H1 (cell line): ENCODE results near the gene STARD13. TPM values are rescaled to one million over a fixed set of nuclear protein-coding genes. Genes with fewer than 3 reads are reported as not detected.

Experiments
- CTCF ChIA-PET: fragments of 300-600 bp; sonication (Branson Sonifier 250); formaldehyde crosslinking; loops from one replicate; lab custom pipeline; 2021; ENCODE audit not compliant: partially characterized antibody; lab: Charles Lee
- POLR2A ChIA-PET: fragments of 300-600 bp; sonication (Branson Sonifier 250); formaldehyde crosslinking; loops from one replicate; lab custom pipeline; 2021; ENCODE audit warnings: inconsistent platforms; ENCODE audit not compliant: partially characterized antibody; lab: Charles Lee
- DNase-seq, 2 experiments: peaks; one replicate each; pipeline versions ENCODE4 v3.0.0 to v3.0.0-alpha.2; 2010 to 2022; ENCODE audit warnings: low spot score in 2 of 2, low read depth in 1 of 2, mixed read lengths in 1 of 2
- FAIRE-seq: peaks from 2 replicates; lab custom pipeline; 2011; peaks lifted over from hg19 to GRCh38; lab: Jason Lieb, UNC
- H2AFZ ChIP-seq: 2 replicates; pipeline ENCODE4 v1.8.1; 2012; ENCODE audit warnings: low read length, inconsistent platforms
- H2AK5ac ChIP-seq: 2 replicates; pipeline ENCODE4 v1.6.1; 2013; ENCODE audit warnings: low read depth, low read length
- H2BK120ac ChIP-seq: replicated peaks from 2 replicates; pipeline ENCODE3; 2013; ENCODE audit warnings: low read depth, low read length, inconsistent platforms
- H2BK12ac ChIP-seq: 2 replicates; pipeline ENCODE4 v1.6.1; 2013; ENCODE audit warnings: low read depth, low read length
- H2BK15ac ChIP-seq: 2 replicates; pipeline ENCODE4 v1.6.1; 2013; ENCODE audit warnings: low read length
- H2BK20ac ChIP-seq: 2 replicates; pipeline ENCODE4 v1.6.1; 2013; ENCODE audit warnings: low read length
- H2BK5ac ChIP-seq: 2 replicates; pipeline ENCODE4 v1.6.1; 2013; ENCODE audit warnings: low read depth, low read length
- H3K14ac ChIP-seq: 2 replicates; pipeline ENCODE4 v1.6.1; 2013; ENCODE audit warnings: inconsistent platforms; ENCODE audit not compliant: insufficient read length
- H3K18ac ChIP-seq: 2 replicates; pipeline ENCODE4 v1.6.1; 2013; ENCODE audit warnings: low read length; ENCODE audit errors: extremely low read depth
- H3K23ac ChIP-seq: 2 replicates; pipeline ENCODE4 v1.6.1; 2013; ENCODE audit warnings: inconsistent platforms; ENCODE audit not compliant: insufficient read length
- H3K23me2 ChIP-seq: 2 replicates; pipeline ENCODE4 v1.6.1; 2013; ENCODE audit warnings: low read depth, low read length
- H3K27ac ChIP-seq: 2 replicates; pipeline ENCODE4 v1.6.1; 2011; ENCODE audit warnings: low read depth, low read length, inconsistent platforms
- H3K27me3 ChIP-seq, 4 experiments: replicated peaks in 1 of 4; 1 replicate in 1 of 4; 2 replicates in 3 of 4; pipeline versions ENCODE4 v1.6.1 to v1.8.1; 2011 to 2013; ENCODE audit warnings: low read length in 3 of 4, mild to moderate bottlenecking in 3 of 4, inconsistent platforms in 2 of 4, mixed read lengths in 2 of 4, moderate library complexity in 1 of 4; ENCODE audit not compliant: control insufficient read depth in 3 of 4, insufficient read depth in 3 of 4; ENCODE audit errors: extremely low read depth in 1 of 4
- H3K36me3 ChIP-seq, 4 experiments: 2 replicates each; pipeline versions ENCODE4 v1.6.1 to v1.8.1; 2011 to 2013; ENCODE audit warnings: mild to moderate bottlenecking in 4 of 4, low read length in 3 of 4, moderate library complexity in 2 of 4, control low read depth in 1 of 4, inconsistent platforms in 1 of 4; ENCODE audit not compliant: insufficient read depth in 4 of 4, control insufficient read depth in 2 of 4
- H3K4ac ChIP-seq: replicated peaks from 2 replicates; pipeline ENCODE3; 2013; ENCODE audit warnings: low read length, low read depth, mixed read lengths, inconsistent platforms; ENCODE audit not compliant: insufficient read length
- H3K4me1 ChIP-seq, 4 experiments: replicated peaks in 1 of 4; 1 replicate in 1 of 4; 2 replicates in 3 of 4; pipeline versions ENCODE4 v1.6.1 to v1.8.1; 2011 to 2013; ENCODE audit warnings: low read length in 3 of 4, inconsistent platforms in 2 of 4, mixed read lengths in 1 of 4; ENCODE audit not compliant: insufficient read depth in 4 of 4, control insufficient read depth in 3 of 4
- H3K4me2 ChIP-seq, 2 experiments: 2 replicates each; pipeline versions ENCODE4 v1.6.1 to v1.8.1; 2011 to 2013; ENCODE audit warnings: low read depth in 2 of 2, low read length in 2 of 2, control low read depth in 1 of 2, inconsistent platforms in 1 of 2, mild to moderate bottlenecking in 1 of 2; ENCODE audit not compliant: insufficient read depth in 1 of 2
- H3K4me3 ChIP-seq, 4 experiments: fragments of 200-600, 300-600 bp in 1 of 4; sonication (generic), shearing (Covaris generic), sonication (Bioruptor Twin) in 1 of 4; 2 replicates each; pipeline versions ENCODE4 v1.5.1 to v1.8.1; 2011 to 2016; ENCODE audit warnings: low read length in 4 of 4, low read depth in 3 of 4, control low read depth in 2 of 4, inconsistent platforms in 2 of 4, mild to moderate bottlenecking in 2 of 4, mixed read lengths in 1 of 4, moderate library complexity in 1 of 4; ENCODE audit not compliant: insufficient read depth in 2 of 4; ENCODE audit errors: extremely low read depth in 1 of 4
- H3K56ac ChIP-seq: replicated peaks from 2 replicates; pipeline ENCODE3; 2013; ENCODE audit warnings: low read depth, mild to moderate bottlenecking, mixed read lengths, low read length, inconsistent platforms; ENCODE audit not compliant: insufficient read length
- H3K79me1 ChIP-seq: 2 replicates; pipeline ENCODE4 v1.6.1; 2013; ENCODE audit warnings: low read depth, low read length, control low read depth
- H3K79me2 ChIP-seq, 2 experiments: 2 replicates each; pipeline versions ENCODE4 v1.6.1 to v1.8.1; 2012 to 2013; ENCODE audit warnings: low read length in 2 of 2, mild to moderate bottlenecking in 2 of 2, inconsistent platforms in 1 of 2; ENCODE audit not compliant: insufficient read depth in 2 of 2, control insufficient read depth in 1 of 2
- H3K9ac ChIP-seq, 4 experiments: replicated peaks in 1 of 4; 1 replicate in 1 of 4; 2 replicates in 3 of 4; pipeline versions ENCODE4 v1.6.1 to v1.8.1; 2011 to 2013; ENCODE audit warnings: low read depth in 3 of 4, low read length in 3 of 4, control low read depth in 2 of 4, mild to moderate bottlenecking in 2 of 4, moderate library complexity in 2 of 4, inconsistent platforms in 1 of 4; ENCODE audit errors: extremely low read depth in 1 of 4
- H3K9me3 ChIP-seq, 2 experiments: 2 replicates each; pipeline versions ENCODE4 v1.6.1 to v1.8.1; 2012 to 2013; ENCODE audit warnings: mild to moderate bottlenecking in 2 of 2, moderate library complexity in 2 of 2, control low read depth in 1 of 2, inconsistent platforms in 1 of 2, low read depth in 1 of 2, low read length in 1 of 2, mixed read lengths in 1 of 2; ENCODE audit not compliant: insufficient read depth in 2 of 2
- H4K20me1 ChIP-seq, 2 experiments: replicated peaks in 1 of 2; 2 replicates each; pipeline versions ENCODE3 to v1.8.1; 2011 to 2013; ENCODE audit warnings: inconsistent platforms in 2 of 2, low read length in 2 of 2, mild to moderate bottlenecking in 1 of 2; ENCODE audit not compliant: insufficient read depth in 2 of 2, control insufficient read depth in 1 of 2
- H4K5ac ChIP-seq: 2 replicates; pipeline ENCODE4 v1.6.1; 2013; ENCODE audit warnings: low read length, low read depth, mixed read lengths, inconsistent platforms; ENCODE audit not compliant: insufficient read length
- H4K8ac ChIP-seq: 2 replicates; pipeline ENCODE4 v1.8.0; 2013; ENCODE audit warnings: mild to moderate bottlenecking, moderate library complexity, low read length, inconsistent platforms; ENCODE audit not compliant: insufficient read depth; ENCODE audit errors: extremely low read depth
- H4K91ac ChIP-seq: replicated peaks from 2 replicates; pipeline ENCODE3; 2013; ENCODE audit warnings: low read length, mixed read lengths, inconsistent platforms; ENCODE audit not compliant: insufficient read length
- ASH2L ChIP-seq: fragments of 200-600, 300-600 bp; sonication (generic); IDR thresholded peaks from one replicate; pipeline ENCODE4 v1.7.1; 2017; ENCODE audit warnings: low read length
- EZH2 ChIP-seq: fragments of 200-600 bp; sonication (generic); IDR thresholded peaks from 2 replicates; pipeline ENCODE4 v1.7.1; 2012; ENCODE audit warnings: low read depth, mild to moderate bottlenecking, moderate library complexity, low read length, inconsistent platforms; ENCODE audit not compliant: severe bottlenecking
- JUN ChIP-seq: IDR thresholded peaks from 2 replicates; pipeline ENCODE4 v1.6.1; 2011; ENCODE audit warnings: low read depth, mild to moderate bottlenecking, improper control_type of control experiment, low read length
- KDM5A ChIP-seq: fragments of 200-600 bp; IDR thresholded peaks from 2 replicates; pipeline ENCODE4 v1.7.1; 2012; ENCODE audit warnings: mild to moderate bottlenecking, low read length, inconsistent platforms, mixed read lengths
- RXRA ChIP-seq: IDR thresholded peaks from 2 replicates; pipeline ENCODE4 v1.6.1; 2011; ENCODE audit warnings: low read depth, mild to moderate bottlenecking, low read length, moderate library complexity; ENCODE audit not compliant: insufficient read depth
- SIX5 ChIP-seq: IDR thresholded peaks from 2 replicates; pipeline ENCODE4 v1.6.1; 2011; ENCODE audit warnings: mild to moderate bottlenecking, low read depth, low read length
- TBP ChIP-seq: IDR thresholded peaks from 2 replicates; pipeline ENCODE4 v1.6.1; 2011; ENCODE audit warnings: low read depth, low read length, improper control_type of control experiment
- YY1 ChIP-seq: IDR thresholded peaks from 2 replicates; pipeline ENCODE4 v1.6.1; 2011; ENCODE audit warnings: low read depth, mild to moderate bottlenecking, low read length
- ZNF274 ChIP-seq: IDR thresholded peaks from 2 replicates; pipeline ENCODE4 v1.7.0; 2012; ENCODE audit warnings: low read length, borderline replicate concordance; ENCODE audit errors: extremely low read depth
- WGBS, 2 experiments: shearing (Covaris generic) in 1 of 2; methylation state at CpG; one replicate each; pipeline versions ENCODE4 v1.1.6 to v1.1.7; 2013 to 2015; ENCODE audit warnings: low lambda C conversion rate in 2 of 2, mixed read lengths in 2 of 2, inconsistent platforms in 1 of 2, low coverage in 1 of 2, missing lambda C conversion rate in 1 of 2; ENCODE audit not compliant: insufficient replicate concordance in 2 of 2, insufficient coverage in 1 of 2, insufficient read length in 1 of 2; ENCODE audit errors: extremely low coverage in 1 of 2, missing lambda C conversion rate in 1 of 2; 5-methylcytosine and 5-hydroxymethylcytosine counted together
- polyA plus RNA-seq, 7 experiments: library from polyadenylated mRNA; depleted of rRNA in 3 of 7; stranded (reverse) in 5 of 7; unstranded in 2 of 7; fragments of >200 nt in 5 of 7; fragments of 200-250 nt in 2 of 7; gene quantifications; 1 replicate in 5 of 7; 2 replicates in 1 of 7; 4 replicates in 1 of 7; pipeline versions ENCODE4 v1.2.1 to v1.2.3, GENCODE V29; 2011 to 2013; ENCODE audit warnings: missing spikeins in 2 of 7, mixed read lengths in 2 of 7
- total RNA-seq: library from RNA; stranded (reverse); fragmentation: NEBNext Ultra II Directional; extraction: Animal tissue kit (Norgen Biotek cat#: 25700); gene quantifications from 2 replicates; pipeline ENCODE4 v1.2.1, GENCODE V29; 2021
- TF ChIP-seq, protein P1 (sequence below): IDR thresholded peaks from 2 replicates; pipeline ENCODE4 v1.6.1; 2012; ENCODE audit warnings: inconsistent platforms
- TF ChIP-seq, protein P2 (sequence below): IDR thresholded peaks from 2 replicates; pipeline ENCODE4 v1.6.1; 2011; ENCODE audit warnings: low read depth, mild to moderate bottlenecking, low read length; ENCODE audit not compliant: insufficient read depth

STARD13 gene
- total and polyA plus RNA-seq, 2 of the 8 experiments (the other 6 are each of a cell fraction or from before 2014, with no cell fraction given), result 0.82 to 2.9 TPM

DNA sequence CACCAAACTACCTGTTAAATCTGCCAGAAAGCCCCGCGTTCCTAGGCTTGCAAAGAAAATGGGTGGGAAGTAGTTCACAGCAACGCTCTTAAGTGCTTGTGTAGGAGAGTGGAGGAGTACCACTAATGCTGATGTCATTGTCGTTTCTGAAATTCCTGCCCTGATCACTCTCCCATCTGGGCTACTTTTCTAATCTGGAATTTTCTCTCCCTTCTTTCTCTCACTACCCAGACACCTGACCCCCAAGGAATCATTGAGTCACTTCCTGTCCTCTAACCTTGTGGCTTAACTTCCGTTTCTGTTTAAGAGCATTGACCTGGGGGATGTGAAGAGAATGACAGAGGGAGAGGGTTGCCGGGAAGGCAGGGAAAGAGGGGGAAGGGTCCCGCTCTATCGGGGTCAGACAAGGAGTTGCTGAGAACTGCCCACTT, 98.7 kb downstream of the STARD13 start:
- H3K4me1 ChIP-seq, result no peaks in the 10 kb centered on the region; a peak in 2 of 7 replicates
- TF ChIP-seq TBP, result no peak
- no peak for TF ChIP-seq JUN
- TF ChIP-seq RXRA, result no peak
- TF ChIP-seq SIX5, result no peak
- TF ChIP-seq ASH2L, result no peak
- TF ChIP-seq, protein P1, sequence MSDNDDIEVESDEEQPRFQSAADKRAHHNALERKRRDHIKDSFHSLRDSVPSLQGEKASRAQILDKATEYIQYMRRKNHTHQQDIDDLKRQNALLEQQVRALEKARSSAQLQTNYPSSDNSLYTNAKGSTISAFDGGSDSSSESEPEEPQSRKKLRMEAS, result no peak
- TF ChIP-seq, protein P2, sequence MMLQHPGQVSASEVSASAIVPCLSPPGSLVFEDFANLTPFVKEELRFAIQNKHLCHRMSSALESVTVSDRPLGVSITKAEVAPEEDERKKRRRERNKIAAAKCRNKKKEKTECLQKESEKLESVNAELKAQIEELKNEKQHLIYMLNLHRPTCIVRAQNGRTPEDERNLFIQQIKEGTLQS, result no peak
- TF ChIP-seq YY1, result no peak
- TF ChIP-seq EZH2, result no peak
- no peak for TF ChIP-seq ZNF274
- TF ChIP-seq KDM5A, result no peak

More for the DNA sequence above, 98.7 kb downstream of the STARD13 start:
- Histone ChIP-seq H4K5ac (no peak overlapping the region), H3K27me3 (peaks cover 0 to 7% (median 1%) of the 10 kb centered on the region in 4 experiments; a peak in 3 of 7 replicates), H3K23me2 (no peaks in the 10 kb centered on the region), H3K14ac (no peak overlapping the region), H3K4ac (no peak overlapping the region), H3K9ac (no peak overlapping the region), H3K18ac (no peak overlapping the region), H2AK5ac (no peak overlapping the region), H2BK15ac (no peak overlapping the region), H3K56ac (no peak overlapping the region), H3K79me2 (no peaks in the 10 kb centered on the region), H4K91ac (no peak overlapping the region), H2BK20ac (no peak overlapping the region; the same call in 1 of the 2 replicates), H3K79me1 (no peaks in the 10 kb centered on the region), H2AFZ (peak overlapping the region; percentile 6; the same call in 1 of the 2 replicates), H4K8ac (no peak overlapping the region), H3K23ac (no peak overlapping the region), H3K36me3 (no peaks in the 10 kb centered on the region), H3K27ac (no peak overlapping the region), H3K4me2 (no peak overlapping the region), H4K20me1 (no peaks in the 10 kb centered on the region), H2BK120ac (no peak overlapping the region), H3K4me3 (no peak overlapping the region), H3K9me3 (no peaks in the 10 kb centered on the region), H2BK12ac (no peak overlapping the region; the same call in 1 of the 2 replicates), H2BK5ac (no peak overlapping the region)
- ChIA-PET POLR2A (no interaction called here), CTCF (no interaction called here)
- WGBS, 2 experiments, result 84% methylated on average over 8 of the region's 8 CpGs; no CpG with 5 or more reads in 1 of the 2 experiments
- no peak for FAIRE-seq
- DNase-seq, result no peak
